CD4-positive, alpha-beta T cell treated with Interleukin-17A for 1 hour (primary cell): ENCODE data around the gene ADAM12.
"Not testable (repeated sequence)": the region's sequence is repeated elsewhere in the genome, so short reads cannot be mapped to it uniquely, and the experiment has no call there.

ENCODE experiments used
- DNase-seq: peaks from one replicate; pipeline ENCODE4 v3.0.0-alpha.2; 2020

The ADAM12 gene

GRCh38 chr10:126374435-126374834 lies 13.8 kb downstream of the ADAM12 start:
- no peak for DNase-seq

DNA sequence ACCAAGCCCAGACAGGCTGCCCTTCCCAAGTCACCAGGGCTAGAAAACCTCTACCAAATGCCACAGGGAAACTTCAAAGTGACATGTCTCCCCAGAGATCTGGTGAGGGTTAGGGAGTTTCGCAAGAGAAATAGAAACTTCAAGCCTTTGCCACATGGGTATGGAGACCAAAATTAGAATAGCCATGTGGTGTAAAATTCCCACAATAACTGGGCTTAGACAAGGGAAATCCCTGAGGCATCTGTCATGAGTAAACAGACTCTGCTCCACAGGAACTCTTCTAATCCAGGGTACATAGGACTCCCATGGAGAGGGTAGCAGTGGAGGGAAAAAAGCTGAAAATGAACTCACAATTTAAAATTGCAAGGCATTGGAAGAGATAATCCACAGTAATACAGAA lies 14.3 kb downstream of the ADAM12 start:
- DNase-seq, result no peak

DNA sequence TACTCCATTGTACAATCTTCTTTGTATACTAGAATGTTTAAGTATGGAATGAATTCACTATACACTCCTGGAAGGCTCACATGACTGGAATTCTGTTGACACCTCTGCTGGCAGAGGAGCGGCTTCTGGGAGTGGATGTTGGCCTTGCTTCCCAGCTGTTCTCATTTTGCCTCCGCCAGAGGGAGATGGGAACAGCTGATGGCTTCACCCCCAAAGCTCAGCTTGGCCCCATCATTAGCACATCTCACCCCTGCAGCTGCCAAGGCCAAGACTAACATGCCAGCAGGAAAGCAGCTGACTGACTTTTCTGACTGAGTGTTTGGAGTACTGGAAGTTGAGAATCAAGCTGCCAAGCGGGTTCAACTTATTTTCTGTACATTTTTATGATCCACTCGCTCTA lies 15.1 kb downstream of the ADAM12 start:
- no peak for DNase-seq

- no peak for DNase-seq
Observed at GRCh38 chr10:126372396-126372795, 15.9 kb downstream of the ADAM12 start.

- DNase-seq, result no peak
Observed at GRCh38 chr10:126369125-126369710, 19.1 kb downstream of the ADAM12 start.

DNA sequence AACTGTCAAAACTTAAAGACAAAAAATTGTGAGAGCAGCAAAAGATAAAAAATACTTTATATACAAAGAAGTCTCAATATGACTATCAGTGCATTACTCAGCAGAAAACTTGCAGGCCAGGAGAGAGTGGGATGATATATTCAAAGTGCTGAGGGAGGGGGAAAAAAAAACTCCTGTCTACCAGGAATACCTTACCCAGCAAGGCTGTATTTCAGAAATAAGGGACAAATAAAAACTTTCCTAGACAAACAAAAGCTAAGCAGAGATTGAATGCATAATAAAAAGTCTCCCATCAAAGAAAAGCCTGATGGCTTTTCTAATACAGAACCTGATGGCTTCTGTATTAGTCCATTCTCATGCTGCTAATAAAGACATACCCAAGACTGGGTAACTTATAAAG lies 31.1 kb downstream of the ADAM12 start:
- DNase-seq, result no peak

GRCh38 chr10:126353666-126354065 lies 34.6 kb downstream of the ADAM12 start:
- DNase-seq, result no peak

DNA sequence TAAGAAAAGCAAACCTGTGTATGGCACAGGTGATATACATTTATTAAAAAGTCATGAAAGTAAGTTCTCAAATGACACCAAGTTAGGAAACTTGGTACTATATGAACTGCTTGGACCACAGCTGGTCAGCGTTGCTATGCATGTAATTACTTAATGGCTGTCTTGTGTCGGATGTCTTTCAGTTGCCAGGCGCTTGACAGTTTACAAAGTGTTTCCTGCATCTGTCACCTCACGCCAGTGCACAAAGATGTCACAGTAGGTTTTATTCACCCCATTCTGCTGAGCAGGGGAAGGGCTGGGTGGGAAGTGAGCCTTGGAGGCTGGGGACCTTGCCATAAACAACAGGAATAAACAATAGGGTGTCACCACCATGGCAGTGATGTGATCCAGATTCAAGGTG lies 35.8 kb downstream of the ADAM12 start:
- DNase-seq, result no peak

DNA sequence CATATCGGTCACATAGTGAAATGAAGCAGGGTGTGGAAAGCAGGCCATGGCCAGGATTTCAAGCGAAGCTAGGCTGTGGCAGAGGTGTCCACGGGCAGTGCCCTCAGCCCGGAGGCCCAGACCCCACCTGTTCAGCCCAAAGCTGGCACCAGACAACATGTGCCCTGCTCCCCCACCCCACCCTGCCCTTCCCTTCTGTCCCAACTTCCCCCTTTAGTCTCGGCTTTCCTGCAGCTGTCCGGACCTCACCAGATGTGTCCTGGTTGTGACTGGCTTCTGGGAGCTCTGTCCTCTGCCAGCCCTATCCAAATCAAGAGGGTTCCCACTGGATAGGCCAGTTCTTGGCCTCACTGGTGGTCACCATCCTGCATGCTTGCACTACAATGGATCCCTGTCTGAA lies 37.3 kb downstream of the ADAM12 start:
- no peak for DNase-seq

- no peak for DNase-seq
Observed at GRCh38 chr10:126350216-126350992, 37.9 kb downstream of the ADAM12 start.

DNA sequence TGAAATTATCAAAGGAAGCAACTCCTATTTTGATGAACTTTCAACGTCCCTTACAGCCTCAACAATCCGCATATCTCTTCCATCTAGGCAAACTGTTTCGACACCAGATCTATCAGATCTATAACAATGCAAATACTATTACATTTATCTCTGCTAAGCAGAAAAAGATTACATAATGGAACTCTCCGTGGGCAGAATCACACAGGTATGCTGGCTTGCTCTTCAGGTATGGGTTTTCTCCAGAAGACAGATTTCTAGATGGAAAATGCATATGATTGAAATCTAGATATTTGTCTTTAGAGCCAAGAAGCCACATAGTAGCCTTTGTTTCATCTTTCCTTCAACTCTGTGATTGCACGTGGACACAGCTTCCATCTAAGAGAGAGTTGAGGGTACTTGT lies 38.6 kb downstream of the ADAM12 start:
- no peak for DNase-seq

DNA sequence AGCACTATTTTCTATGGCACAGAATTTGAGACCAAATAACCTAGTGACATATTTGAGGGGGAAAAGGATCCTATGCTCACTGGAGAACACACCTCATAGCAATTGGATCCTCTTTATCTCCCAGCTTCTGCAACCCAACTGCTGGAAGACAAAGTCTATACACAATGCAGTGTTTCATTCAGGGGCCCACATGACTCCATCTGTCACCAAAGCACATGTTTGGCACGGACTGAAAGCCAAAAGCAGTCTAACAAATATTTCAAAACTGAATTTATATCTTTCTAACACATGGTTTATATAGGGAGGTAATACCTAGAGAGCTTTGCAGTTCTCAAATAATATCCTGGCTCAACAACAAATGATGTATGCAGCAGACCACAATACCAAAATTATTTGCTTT lies 39.2 kb downstream of the ADAM12 start:
- DNase-seq, result no peak

DNA sequence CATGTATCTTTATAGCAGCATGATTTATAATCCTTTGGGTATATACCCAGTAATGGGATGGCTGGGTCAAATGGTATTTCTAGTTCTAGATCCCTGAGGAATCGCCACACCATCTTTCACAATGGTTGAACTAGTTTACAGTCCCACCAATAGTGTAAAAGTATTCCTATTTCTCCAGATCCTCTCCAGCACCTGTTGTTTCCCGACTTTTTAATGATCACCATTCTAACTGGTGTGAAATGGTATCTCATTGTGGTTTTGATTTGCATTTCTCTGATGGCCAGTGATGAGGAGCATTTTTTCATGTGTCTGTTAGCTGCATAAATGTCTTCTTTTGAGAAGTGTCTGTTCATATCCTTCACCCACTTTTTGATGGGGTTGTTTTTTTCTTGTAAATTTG lies 44.8 kb downstream of the ADAM12 start:
- DNase-seq, result not testable (repeated sequence)

DNA sequence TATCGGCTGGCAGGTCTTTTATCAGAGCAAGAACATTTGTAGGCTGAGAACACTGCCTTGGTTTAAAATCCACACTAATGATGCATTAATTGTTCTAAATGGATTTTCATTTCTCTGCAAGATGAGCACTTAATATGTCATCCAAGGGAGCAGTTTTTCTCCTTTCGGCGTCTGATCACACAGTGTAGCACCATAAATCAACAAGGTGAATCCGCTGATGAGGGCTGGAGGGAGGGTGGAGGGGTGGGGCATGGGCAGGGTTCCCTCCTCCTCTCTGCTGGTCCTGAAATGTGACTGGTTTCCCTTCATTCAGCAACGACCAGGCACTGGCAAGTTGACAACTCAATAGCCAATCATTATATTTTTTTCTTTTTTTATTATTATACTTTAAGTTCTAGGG lies 45.6 kb downstream of the ADAM12 start:
- DNase-seq, result no peak

- no peak for DNase-seq
Observed at GRCh38 chr10:126341491-126341890, 46.8 kb downstream of the ADAM12 start.

GRCh38 chr10:126337251-126337810 lies 50.9 kb downstream of the ADAM12 start:
- DNase-seq, result no peak

DNA sequence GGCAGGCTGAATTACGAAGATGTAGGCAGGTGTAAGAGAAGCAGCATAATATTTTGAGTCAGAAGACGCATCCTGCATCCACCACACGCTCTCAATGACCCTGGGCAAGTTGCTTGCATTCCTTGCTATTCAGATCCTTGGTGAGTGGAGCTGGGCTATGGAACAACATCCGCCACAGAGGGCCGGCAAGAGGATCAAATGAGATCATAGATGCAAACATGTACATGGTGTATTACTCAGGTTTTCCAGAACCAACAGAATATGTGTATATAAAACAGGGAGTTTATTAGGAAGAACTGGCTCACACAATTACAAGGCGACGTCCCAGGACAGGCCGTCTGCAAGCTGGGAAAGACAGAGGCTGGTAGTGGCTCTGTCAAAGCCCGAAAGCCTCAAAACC lies 51.5 kb downstream of the ADAM12 start:
- no peak for DNase-seq

DNA sequence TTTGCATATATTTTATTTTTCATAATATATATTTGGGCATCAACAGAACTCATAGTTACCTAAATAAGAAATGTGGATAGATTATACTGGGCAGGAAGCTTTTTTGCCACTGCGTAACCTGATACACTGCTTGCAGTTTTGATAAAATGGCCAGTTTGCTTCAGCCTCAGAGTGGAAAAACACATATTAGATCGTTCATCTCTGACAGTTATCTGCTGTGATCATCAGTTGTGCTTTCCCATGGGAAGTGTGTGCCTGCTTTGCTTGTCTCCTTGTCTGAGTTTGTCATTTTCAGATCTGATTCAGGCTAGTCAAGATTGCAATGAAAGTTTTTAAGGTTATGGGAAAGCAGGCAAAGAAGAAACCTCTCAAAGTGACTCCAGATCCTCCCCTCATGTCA lies 54.0 kb downstream of the ADAM12 start:
- no peak for DNase-seq

DNA sequence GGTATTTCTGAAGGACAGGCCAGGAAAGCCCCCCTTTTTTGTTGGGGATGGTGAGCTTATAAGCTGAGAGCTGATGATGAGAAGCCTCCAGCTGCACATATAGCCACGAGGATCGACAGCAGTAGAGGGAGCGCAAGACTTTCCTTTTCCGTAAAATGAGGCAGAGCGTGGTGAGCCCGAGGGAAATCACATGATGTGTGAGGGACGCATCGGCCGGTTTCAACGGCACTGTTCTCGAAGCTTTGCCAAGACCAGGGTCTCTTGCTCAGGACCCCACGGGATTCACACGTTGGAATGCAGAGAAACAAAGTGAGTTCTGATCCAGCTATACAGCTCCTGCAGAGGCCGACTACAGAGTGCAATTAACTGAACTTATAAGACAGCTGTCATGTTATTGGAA lies 55.7 kb downstream of the ADAM12 start:
- no peak for DNase-seq

DNA sequence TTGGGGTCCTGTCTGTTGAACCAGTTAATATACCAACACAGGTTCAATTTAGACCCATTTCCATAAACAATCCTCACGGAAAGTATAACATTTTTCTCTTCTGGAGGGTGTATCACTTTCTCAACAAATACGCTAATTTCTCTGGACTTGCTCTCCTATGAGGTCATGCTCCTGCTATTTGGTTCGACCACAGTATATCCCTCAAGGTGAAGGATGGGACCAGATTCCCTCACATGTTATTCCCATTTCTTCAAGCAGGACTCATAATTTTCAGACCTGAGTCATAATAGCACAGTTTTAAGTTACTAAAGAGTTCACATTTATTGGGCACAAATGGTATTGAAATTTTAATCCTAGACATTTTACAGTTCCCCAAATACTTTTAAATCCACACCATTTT lies 57.2 kb downstream of the ADAM12 start:
- DNase-seq, result no peak

- DNase-seq, result no peak
Observed at GRCh38 chr10:126324826-126325225, 63.5 kb downstream of the ADAM12 start.

- no peak for DNase-seq
Observed at GRCh38 chr10:126321440-126321839, 66.8 kb downstream of the ADAM12 start.

GRCh38 chr10:126317751-126318150 lies 70.5 kb downstream of the ADAM12 start:
- no peak for DNase-seq

GRCh38 chr10:126315494-126316177 lies 72.6 kb downstream of the ADAM12 start:
- DNase-seq, result no peak
